ENCODE data around the gene CERS4.
"Not testable (repeated sequence)": the region's sequence is repeated elsewhere in the genome, so short reads cannot be mapped to it uniquely, and the experiment has no call there.

The CERS4 gene

DNA sequence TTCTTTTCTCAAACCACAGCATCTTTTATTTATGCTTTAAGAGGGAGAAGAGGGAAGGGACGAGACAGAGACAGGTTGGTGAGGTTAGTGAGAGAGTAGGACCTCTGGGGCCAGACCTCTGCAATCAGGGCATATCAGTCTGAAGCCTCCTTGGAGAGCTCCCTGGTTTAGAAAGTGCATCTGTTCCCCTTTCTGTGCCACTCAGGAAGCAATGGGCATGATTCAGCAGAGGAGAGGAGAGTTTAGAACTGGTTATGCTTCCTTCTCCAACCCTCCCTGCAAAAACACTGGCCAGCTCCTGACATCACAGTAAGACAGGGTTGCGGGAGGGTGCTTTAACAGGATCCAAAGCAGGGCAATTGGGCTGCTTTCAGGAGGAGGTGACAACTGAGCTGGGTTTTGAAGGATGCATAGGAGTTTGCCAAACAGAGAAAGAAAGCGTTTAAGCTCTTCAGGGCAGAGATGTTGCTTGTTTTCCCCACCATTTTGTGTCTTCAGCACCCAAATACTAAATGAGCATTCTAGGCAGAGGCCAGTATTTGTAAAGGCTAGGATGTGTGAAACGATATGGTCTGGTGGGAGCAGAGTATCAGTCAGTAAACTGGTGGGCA is 33.1 kb downstream of the CERS4 start:
- DNase-seq (ENCODE audit: low read depth in 2 of 2): no peak

DNA sequence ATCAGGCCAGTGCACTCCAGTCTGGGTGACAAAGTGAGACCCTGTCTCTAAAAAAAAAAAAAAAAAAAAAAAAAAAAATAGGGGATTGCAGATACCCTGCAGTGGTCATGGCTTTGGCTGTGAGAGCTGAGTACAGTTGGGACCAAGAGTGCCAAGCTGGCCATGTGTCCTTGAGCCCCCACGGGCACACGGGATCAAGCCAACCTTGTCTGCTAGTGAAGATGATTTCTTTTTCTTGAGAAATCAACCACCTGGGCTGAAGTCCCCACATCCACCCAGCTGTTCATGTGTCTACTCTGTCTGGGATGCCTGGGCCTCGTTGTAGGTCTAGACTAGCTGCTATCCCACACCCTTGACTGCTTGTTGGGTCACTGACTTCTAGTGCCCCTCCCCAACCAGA is 34.0 kb downstream of the CERS4 start:
- no peak for DNase-seq (ENCODE audit: low read depth in 2 of 2)

DNA sequence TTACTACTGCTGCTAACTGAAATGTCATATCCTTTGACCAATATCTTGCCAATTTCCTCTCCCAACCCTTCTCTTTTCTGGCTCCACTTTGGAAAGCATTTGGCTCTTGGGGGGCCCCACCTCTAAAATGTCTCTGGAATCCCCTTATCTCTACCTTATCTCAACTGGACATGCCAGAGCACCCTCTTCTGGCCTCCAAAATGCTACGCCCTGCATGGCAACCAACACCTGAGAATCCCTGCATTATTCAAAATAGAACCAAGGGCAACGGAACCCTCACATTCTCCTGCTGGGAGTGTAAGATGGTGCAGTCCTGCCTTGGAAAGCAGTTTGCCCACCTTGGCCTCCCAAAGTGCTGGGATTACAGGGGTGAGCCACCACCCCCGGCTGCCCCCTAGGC is 35.3 kb downstream of the CERS4 start:
- DNase-seq (ENCODE audit: low read depth in 2 of 2): no peak

DNA sequence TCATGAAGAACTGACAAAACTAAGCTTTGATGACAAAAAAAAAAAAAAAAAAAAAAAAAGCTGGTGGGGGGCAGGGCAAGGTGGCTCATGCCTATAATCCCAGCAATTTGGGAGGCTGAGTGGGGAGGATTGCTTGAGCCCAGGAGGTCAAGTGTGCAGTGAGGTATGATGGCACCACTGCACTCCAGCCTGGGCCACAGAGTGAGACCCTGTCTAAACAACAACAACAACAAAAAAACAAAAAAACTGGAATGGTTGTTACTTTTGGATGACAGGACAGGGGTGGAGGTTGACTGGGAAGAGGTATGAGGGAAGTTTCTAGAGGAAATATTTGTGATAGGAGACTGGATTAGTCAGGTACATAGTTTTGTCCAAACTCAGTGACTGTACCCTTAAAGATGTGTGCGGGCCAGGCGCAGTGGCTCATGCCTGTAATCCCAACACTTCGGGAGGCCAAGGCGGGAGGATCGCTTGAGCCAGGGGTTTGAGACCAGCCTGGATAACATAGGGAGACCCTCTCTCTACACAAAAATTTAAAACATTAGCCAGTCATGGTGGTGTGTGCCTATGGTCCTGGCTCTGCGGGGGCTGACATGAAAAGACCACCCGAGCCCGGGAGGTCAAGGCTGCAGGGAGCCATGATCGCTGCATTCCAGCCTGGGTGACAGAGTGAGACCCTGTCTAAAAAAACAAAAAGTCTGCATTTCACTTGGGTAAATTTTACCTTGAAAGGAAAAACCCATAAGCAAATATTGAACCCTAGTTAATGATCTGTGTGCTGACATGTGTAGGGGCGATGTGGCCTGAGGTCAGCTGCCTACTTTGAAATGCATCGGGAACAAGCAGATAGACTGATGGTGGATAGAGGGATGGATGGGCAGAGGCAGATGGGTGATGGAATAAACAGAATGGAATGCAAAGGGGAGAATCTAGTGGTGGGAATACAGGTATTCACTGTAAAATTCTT is 37.0 kb downstream of the CERS4 start:
- no peak for DNase-seq (ENCODE audit: low read depth in 2 of 2)

DNA sequence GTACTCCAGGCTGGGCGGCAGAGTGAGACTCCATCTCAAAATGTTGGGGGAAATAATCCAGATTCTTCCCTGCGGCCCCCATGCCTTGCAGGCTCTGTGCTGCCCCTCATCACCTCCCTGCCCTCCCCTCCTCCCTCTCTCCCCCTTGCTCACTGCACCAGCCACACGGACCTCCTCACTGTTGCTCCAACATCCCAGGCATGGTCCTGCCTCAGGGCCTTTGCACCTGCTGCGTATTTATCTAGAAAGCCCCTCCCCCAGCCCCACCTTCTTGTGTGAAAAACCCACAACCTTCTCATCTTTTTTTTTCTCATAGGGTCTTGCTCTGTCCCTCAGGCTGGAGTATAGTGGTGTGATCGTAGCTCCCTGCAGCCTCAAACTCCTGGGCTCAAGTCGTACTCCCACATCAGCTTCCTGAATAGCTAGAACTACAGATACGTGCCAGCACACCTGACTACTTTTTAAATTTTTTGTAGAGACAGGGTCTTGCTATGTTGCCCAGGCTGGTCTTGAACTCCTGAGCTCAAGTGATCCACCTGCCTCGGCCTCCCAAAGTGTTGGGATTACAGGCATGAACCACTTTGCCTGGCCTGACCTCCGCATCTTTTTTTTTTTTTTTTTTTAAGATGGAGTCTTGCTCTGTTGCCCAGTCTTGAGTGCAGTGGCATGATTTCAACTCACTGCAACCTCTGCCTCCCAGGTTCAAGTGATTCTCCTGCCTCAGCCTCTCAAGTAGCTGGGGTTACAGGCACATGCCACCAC is 38.1 kb downstream of the CERS4 start:
- DNase-seq (ENCODE audit: low read depth in 2 of 2): not testable (repeated sequence)

DNA sequence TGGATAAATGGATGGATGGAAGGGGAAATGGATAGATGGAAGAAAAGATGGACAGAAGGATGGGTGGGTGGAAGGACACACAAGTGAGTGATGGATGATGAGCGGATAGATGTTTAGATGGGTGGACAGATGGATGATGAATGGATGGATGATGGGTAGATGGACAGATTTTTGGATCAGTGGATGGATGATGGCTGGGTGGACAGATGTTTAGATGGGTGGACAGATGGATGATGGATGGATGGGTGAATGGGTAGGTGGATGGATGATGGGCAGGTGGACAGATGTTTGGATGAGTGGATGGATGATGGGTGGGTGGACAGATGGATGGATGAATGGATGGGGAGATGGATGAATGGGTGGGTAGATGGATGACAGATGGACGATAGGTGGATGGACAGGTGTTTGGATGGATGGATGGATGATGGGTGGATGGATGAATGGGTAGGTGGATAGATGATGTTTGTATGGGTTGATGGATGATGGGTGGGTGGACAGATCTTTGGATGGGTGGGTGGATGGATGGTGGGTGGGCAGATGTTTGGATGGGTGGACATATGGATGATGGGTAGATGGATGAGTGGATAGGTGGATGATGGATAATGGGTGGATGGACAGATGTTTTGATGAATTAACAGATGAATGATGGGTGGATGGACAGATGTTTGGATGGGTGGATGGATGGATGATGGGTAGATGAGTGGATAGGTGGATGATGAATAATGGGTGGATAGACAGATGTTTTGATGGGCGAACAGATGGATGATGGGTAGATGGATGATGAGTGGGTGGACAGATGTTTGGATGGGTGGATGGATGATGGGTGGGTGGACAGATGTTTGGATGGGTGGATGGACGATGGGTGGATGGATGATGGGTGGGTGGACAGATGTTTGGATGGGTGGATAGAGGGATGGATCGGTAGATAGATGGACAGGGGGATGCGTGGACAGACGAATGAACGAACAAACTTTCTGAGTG is 39.5 kb downstream of the CERS4 start:
- no peak for DNase-seq (ENCODE audit: low read depth in 2 of 2)

DNA sequence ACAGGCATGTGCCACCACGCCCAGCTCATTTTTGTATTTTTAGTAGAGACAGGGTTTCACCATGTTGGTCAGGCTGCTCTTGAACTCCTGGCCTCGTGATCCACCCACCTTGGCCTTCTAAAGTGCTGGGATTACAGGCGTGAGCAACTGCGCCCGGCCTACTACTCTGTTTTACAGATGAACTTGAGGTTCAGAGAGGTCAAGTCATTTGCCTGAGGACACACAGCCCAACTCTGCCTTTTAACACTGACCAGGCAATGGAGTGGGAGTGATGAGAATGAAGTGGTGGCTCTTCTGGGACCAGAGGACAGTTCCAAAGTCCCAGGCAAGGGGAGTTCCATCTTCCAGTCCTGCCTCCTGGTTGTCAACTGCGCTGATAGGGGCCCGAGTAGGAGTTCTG is 41.4 kb downstream of the CERS4 start:
- DNase-seq (ENCODE audit: low read depth in 2 of 2): no peak

DNA sequence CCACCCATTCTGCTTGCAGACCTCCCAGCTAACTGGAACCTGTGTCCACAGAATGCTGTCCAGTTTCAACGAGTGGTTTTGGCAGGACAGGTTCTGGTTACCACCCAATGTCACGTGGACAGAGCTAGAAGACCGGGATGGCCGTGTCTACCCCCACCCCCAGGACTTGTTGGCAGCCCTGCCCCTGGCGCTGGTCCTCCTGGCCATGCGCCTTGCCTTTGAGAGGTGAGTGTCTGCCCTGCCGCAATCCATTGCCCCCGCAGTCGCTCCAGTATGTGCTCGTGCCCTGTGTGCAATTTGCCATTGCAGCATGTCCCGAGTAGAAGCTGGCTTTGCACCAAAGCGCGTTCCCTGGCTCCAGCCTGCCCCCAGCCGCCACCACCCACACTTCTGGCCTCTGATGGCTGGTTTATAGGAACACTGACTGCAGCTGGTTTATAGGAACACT is 41.9 kb downstream of the CERS4 start:
- DNase-seq (ENCODE audit: low read depth in 2 of 2): no peak

DNA sequence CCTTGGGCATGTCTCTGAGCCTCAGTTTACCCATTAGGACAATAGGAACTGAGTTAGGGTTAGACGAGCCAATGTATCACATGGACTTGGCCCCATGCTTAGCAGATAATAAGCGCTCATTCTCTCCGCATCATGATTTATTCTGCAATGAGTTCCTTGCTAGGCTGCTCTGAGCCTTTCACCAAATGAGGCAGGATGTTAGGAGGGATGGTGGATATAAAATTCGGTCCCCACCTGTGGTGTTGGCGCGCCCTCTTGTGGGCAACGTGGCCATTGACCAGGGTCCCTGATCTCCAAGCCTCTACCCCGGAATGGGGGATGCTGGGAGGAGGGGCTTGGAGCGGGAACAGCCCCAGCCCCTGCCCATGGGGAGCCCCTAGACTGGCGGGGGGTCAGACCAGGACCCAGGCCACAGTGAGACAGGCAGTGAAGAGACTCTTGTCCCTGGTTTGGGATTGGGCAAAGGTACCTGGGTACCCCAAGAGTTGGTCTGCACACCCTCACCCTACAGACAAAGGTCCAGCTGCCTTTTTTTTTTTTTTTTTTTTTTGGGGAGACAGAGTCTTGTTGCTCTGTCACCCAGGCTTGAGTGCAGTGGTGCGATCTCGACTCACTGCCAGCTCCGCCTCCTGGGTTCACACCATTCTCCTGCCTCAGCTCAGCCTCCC is 43.9 kb downstream of the CERS4 start:
- peak; percentile 68 to 70 for DNase-seq (ENCODE audit: low read depth in 2 of 2)

DNA sequence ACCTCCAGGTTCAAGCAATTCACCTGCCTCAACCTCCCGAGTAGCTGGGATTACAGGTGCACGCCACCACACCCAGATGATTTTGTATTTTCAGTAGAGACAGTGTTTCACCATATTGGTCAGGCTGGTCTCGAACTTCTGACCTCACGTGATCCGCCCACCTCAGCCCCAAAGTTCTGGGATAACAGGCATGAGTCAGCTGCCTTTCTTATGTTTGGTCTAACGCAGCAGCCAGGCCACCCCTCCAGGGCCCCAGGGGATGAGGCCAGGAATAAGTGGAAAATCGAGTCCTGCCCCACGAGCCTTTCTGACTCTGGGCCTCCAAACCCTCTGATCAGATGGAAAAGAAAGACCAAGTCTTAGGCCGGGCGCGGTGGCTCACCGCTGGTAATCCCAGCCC is 44.5 kb downstream of the CERS4 start:
- no peak for DNase-seq (ENCODE audit: low read depth in 2 of 2)

DNA sequence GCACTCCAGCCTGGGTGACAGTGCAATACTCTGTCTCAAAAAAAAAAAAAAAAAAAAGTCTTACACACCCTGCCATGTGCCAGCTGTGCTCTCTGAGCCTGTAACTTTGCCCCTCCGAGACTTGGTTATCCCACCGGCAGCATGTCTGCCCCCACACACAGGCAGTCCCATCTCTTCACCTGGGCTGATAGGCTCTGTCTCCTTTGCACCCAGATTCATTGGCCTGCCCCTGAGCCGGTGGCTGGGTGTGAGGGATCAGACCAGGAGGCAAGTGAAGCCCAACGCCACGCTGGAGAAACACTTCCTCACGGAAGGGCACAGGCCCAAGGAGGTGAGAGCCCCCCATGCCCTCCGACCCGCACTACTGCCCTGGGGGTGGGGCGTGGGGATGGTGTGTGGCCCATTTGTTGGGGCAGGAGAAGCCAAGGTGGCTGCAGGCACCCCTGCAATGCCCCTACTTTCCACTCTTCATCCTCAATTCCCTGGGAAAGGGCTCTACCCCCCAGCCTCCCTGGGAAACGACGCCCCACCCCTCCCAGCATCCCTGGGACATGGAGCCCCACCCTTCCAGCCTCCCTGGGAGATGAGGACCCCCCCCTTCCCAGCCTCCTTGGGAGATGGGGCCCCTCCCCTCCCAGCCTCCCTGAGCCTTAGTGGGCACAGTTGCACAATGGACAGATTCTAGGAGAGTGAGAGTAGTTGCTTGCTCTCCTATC is 45.3 kb downstream of the CERS4 start:
- no peak for DNase-seq (ENCODE audit: low read depth in 2 of 2)

DNA sequence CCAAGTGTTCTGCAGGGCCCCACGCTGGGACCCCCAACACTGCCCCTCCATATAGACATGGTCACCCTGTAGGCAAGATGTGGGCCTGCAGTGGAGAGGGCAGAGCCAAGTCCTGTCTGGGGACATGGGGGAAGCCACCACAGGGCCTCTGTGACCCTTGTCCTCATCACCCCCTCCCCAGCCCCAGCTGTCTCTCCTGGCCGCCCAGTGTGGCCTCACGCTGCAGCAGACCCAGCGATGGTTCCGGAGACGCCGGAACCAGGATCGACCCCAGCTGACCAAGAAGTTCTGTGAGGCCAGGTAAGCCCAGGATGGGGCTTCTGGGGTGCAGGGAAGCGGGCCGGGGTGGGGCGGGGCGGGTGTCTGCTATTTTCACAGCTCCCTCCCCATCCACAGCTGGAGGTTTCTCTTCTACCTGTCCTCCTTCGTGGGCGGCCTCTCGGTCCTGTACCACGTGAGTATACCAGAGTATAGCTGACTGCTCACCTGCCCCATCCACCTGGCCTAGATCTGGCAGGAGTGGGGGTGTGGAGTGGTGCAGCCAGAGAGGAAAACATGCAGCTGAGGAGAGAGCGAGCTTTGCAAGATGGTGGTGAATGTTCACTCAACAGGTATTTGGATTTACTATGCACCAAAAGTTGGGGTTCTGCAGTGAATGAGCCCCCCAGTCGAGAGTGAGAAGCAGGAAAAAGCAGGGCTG is 46.4 kb downstream of the CERS4 start:
- DNase-seq (ENCODE audit: low read depth in 2 of 2): no peak

DNA sequence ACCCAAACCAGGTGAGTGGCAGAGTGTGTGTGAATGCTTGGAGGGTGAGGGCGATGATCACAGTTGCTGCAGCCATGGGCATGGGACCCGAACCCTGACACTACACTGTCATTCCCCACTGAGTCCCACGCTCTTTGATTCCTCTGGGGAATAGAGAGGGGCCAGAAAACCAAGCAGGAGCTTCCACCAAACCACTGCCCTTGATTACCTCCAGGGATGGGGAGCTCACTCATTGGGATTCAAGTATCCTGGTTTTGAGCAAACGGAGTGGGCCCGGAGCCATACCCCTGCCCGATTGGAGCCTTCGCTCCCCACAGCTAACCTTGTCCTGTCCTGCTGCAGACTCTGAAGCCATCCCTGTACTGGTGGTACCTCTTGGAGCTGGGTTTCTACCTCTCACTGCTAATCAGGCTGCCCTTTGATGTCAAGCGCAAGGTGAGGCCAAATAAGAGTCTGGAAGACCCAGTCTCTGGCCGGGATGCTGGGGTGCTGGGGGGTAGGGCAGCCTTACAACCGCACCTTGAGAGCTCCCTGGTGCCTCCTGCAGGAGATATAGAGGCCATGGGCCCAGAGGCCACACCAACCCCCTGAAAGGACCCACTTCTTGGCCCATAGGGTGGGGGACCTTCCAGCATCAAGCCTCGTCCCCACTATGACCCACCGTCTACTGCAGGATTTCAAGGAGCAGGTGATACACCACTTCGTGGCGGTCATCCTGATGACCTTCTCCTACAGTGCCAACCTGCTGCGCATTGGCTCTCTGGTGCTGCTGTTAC is 47.3 kb downstream of the CERS4 start:
- no peak for DNase-seq (ENCODE audit: low read depth in 2 of 2)

DNA sequence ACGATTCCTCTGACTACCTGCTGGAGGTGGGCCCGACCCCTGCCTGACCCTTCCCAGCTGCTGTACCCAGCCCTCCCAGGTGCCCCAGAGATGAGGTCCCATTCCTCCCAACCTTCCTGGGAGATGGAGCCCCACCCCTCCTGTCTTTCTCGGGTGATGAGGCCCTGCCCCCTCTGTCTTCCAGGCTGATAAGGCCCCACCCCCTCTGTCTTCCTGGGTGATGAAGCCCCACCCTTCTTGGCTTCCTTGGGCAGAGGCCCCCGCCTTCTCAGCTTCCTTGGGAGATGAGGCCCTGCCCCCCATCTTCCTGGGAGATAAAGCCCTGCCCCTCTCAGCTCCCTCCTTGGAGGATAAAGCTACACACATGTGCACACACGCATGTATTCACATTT is 47.9 kb downstream of the CERS4 start:
- no peak for DNase-seq (ENCODE audit: low read depth in 2 of 2)

DNA sequence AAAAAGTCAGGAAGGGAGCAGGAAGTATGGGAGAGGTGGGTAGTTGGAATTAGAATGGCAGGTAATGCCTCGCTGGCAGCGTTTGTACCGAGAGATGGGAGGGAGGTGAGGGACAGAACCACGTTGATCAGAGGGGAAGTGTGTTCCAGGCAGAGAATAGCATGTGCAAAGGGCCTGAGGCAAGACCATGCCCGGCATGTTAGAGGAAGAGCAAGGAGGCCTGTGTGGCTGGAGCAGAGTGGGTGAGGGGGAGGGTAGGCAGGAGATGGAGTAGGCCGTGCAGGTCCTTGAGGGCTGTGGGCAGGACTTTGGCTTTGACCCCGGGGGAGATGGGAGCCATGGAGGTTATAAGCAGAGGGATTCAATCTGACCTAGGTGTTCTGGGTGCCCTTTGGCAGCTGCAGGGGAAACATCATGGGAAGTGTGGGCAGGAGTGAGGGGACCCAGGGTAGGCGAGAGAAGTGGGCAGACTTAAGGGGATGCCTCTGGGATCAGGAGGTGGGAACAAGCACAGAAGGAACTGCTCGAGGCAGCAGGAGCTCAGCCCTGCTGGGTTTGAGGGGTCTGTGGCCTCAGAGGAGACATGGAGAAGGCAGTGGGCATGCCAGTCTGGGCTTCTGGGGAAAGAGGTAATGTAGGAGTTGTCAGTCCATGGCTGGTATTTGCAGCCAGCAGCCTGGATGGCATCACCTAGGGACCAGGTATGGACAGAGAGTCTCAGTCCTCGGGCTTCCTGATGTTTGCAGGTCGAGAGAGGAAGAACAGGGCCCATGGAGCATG is 50.2 kb downstream of the CERS4 start:
- DNase-seq (ENCODE audit: low read depth in 2 of 2): no peak

DNA sequence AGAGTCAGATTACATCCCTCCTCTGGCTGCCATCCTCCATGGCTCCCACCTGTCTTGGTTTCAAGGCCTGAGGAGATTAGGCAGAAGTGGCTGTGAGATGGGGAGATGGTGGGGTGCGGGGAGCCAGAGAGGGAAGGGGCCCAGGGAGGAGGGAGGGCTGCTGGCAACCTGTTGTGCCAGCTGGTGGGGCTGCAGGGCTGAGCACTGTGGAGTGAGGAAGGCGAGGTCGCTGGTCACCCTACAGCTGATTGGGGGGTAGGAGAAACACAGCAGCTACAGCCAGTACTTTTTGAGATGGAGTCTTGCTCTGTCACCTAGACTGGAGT is 50.7 kb downstream of the CERS4 start:
- no peak for DNase-seq (ENCODE audit: low read depth in 2 of 2)

DNA sequence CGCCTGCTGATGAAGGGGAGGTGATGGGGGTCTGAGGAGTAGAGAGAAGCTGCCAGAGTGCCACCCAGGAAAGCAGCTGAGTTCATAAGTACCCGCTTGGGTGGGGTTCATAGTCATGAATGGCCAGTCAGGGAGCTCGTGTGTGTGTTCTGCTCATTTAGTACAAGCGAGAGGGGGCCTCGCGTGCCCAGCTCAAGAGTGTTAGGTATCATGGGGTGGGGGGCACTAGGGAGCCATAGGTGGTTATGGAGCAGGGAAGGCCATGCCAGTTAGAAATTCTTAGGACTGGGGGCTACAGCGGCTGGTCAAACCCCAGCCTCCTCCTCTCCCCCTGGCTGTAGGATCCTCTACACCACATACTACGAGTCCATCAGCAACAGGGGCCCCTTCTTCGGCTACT is 52.2 kb downstream of the CERS4 start:
- DNase-seq (ENCODE audit: low read depth in 2 of 2): no peak

DNA sequence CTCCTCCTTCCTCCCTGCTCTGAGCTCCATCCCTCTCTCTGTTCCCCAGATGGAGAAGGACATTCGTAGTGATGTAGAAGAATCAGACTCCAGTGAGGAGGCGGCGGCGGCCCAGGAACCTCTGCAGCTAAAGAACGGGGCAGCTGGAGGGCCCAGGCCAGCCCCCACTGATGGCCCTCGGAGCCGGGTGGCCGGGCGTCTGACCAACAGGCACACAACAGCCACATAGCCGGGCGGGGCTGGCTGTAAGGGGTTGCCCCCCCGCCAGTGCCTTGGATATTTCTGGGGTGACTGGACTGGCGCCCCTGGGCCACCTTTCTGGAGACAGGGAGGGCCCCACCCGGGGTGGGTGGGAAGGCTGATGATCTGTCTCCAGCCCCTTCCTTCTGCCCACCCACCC is 52.7 kb downstream of the CERS4 start:
- DNase-seq (ENCODE audit: low read depth in 2 of 2): no peak

Measured in activated CD8-positive, alpha-beta memory T cell treated with anti-CD3 and anti-CD28 coated beads for 4 hours (primary cell).